ENCODE data around the gene ATP5ME.
A peak's percentile ranks its signal among the peaks of the same experiment; 100 is the strongest.

The ATP5ME gene

DNA sequence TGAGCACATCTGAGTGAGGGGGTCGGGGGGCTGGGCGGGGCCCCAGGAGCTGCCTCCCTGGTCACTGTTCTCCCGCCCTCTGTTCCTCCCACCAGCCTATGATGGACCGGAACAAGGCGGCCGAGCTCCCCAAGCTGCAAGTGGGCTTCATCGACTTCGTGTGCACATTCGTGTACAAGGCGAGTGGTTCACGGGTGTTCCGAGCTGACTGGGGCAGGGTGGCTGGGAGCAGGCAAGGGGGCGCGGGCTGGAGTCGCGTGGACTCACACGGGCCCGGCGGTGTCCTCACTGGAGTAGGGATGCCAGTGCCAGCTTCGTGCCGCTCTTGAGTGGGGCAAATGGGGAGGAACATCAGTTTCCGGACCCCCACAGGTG, 7.7 kb downstream of the ATP5ME start:
- no peak for DNase-seq (ENCODE audit: low spot score)
- in situ Hi-C loops (cut with MboI; ENCODE audit: low sequenced_read_pairs, unreplicated experiment) = no loop called here
- TF ChIP-seq, protein P1, sequence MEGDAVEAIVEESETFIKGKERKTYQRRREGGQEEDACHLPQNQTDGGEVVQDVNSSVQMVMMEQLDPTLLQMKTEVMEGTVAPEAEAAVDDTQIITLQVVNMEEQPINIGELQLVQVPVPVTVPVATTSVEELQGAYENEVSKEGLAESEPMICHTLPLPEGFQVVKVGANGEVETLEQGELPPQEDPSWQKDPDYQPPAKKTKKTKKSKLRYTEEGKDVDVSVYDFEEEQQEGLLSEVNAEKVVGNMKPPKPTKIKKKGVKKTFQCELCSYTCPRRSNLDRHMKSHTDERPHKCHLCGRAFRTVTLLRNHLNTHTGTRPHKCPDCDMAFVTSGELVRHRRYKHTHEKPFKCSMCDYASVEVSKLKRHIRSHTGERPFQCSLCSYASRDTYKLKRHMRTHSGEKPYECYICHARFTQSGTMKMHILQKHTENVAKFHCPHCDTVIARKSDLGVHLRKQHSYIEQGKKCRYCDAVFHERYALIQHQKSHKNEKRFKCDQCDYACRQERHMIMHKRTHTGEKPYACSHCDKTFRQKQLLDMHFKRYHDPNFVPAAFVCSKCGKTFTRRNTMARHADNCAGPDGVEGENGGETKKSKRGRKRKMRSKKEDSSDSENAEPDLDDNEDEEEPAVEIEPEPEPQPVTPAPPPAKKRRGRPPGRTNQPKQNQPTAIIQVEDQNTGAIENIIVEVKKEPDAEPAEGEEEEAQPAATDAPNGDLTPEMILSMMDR (IDR thresholded peaks at IDR 0.05; ENCODE audit: borderline replicate concordance, control extremely low read depth, extremely low read depth, insufficient read depth, missing control alignments) = no peak

DNA sequence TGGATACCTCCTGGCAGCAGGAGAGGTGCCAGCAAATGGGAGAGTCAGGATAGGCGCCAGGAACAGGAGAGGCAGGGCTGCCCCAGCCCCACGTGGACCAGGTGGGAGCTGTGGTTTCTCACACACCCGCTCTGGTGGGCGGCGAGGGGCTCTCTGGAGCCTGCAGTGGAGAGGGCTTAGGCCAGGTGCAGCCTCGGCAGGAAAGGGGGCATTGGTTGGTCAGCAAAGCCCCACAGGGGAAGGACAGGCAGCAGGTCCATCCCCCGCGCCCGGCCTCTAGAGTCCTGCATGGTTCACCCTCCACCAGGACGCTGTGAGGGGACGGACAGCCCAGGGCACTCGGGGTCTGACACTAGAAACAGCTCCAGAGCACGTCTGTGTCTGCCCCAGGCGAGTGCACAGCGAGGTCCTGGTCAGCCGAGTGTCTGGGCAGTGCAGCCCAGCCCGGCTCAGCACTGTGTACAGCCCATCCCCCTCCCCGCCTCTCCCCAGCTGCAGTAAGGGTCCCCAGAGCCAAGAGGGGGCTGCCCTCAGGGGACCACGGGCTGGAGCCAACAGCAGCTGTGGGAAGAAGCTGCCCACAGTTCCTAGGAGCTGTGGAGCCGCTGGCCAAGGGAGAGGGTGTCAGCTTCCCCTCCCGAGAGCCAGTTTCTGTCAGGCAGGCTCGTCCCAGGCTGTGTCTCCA, 8.2 kb downstream of the ATP5ME start:
- in situ Hi-C loops (cut with MboI; ENCODE audit: low sequenced_read_pairs, unreplicated experiment) = no loop called here
- TF ChIP-seq, protein P1 (IDR thresholded peaks at IDR 0.05; ENCODE audit: borderline replicate concordance, control extremely low read depth, extremely low read depth, insufficient read depth, missing control alignments) = no peak
- DNase-seq (ENCODE audit: low spot score) = no peak

DNA sequence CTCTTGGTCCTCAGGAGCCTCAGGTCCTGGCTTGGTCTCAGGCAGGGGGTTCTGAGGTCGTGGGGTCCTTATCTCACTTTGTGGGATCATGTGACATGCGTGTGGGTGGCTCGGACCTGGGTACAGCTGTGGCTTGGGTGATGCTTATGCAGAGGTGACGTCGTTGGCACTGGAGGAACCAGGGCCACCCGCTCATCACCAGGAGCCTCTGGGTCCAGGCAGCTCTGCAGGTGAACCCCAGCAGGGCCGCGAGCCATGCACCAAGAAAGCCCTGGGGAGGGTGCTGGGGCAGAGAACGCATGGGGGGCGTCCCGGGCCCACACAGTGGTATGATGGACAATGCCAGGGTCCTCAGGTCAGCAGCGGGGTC, 8.7 kb downstream of the ATP5ME start:
- DNase-seq (ENCODE audit: low spot score) = no peak
- in situ Hi-C loops (cut with MboI; ENCODE audit: low sequenced_read_pairs, unreplicated experiment) = no loop called here
- TF ChIP-seq, protein P1 (IDR thresholded peaks at IDR 0.05; ENCODE audit: borderline replicate concordance, control extremely low read depth, extremely low read depth, insufficient read depth, missing control alignments) = no peak

DNA sequence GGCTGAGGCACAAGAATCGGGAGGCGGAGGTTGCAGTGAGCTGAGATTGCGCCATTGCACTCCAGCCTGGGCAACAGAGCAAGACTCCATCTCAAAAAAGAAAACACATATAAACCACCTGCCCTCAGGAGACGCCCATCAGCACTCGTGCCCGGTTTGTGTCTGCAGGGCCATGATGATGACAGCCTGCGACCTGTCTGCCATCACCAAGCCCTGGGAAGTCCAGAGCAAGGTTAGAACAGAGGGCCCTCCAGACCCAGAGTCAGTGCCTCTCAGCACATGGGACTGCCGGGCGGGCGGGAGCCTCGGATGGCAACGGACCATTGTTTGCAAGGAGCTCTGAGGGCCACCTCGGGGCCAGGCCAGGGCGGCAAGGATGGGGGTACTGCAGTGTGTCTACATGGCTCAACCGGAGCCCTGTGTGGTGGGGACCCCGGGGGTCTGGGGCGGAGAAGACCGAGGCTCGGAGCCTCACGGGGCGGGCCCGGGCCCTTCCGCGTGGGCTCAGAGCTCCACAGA, 9.3 kb downstream of the ATP5ME start:
- in situ Hi-C loops (cut with MboI; ENCODE audit: low sequenced_read_pairs, unreplicated experiment) = no loop called here
- DNase-seq (ENCODE audit: low spot score) = no peak
- TF ChIP-seq, protein P1 (IDR thresholded peaks at IDR 0.05; ENCODE audit: borderline replicate concordance, control extremely low read depth, extremely low read depth, insufficient read depth, missing control alignments) = no peak

DNA sequence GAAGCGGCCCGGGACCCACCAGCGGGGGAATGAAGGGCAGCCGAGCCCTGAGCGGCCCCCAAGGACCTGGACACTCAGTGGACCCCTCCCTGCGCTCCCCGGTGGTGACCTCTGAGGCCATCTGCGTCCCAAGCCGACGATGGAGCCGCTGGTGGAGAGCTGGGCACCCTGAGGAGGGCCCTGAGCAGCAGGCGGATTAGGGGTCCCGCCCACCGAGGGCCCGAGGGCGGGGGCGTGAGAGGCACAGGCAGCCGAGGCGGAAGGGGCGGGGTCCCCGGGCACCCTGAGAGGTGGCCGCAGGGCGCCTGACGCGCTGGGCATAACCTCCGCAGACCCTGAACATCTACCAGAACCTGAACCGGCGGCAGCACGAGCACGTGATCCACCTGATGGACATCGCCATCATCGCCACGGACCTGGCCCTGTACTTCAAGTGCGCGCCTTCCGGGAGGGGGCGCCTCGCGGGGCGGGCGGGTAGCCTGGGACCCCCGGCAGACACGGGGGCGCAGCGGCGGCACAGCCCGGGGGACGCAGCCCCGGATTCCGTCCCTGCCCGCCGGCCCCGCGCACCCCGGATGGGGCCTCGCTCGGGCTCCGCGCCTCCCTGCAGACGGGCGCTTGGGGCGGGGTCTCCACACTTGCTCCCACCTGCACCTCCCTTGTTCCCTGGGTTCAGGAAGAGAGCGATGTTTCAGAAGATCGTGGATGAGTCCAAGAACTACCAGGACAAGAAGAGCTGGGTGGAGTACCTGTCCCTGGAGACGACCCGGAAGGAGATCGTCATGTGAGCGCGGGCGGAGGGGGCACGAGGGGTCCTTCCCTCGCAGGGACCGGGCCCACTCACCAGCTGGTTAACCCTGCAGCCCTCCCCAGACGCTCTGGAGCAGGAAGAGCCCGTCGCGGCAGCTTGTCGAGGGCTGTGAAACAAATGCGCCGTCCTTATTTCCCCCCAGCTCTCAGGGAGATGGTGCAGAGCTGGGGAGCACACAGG, 10.3 kb downstream of the ATP5ME start:
- DNase-seq (ENCODE audit: low spot score) = peak; percentile 90
- in situ Hi-C loops (cut with MboI; ENCODE audit: low sequenced_read_pairs, unreplicated experiment) = no loop called here
- TF ChIP-seq, protein P1 (IDR thresholded peaks at IDR 0.05; ENCODE audit: borderline replicate concordance, control extremely low read depth, extremely low read depth, insufficient read depth, missing control alignments) = no peak

DNA sequence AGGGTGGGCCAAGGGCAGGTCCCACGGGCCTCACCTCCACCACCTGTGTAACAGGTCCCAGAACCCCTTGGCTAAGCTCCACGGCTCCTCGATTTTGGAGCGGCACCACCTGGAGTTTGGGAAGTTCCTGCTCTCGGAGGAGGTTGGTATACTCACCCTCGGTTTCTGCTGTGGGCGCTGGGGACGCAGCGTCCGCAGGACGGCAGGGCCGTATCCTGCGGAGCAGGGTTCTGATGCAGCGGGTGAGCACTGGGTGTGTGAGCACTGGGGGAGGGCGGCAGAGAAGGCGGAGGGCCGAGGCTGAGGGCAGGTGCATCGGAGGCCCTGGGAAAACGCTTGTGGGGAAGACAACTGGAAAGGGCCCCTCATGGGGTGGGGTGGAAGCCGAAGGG, 11.0 kb downstream of the ATP5ME start:
- in situ Hi-C loops (cut with MboI; ENCODE audit: low sequenced_read_pairs, unreplicated experiment) = no loop called here
- no peak for DNase-seq (ENCODE audit: low spot score)
- TF ChIP-seq, protein P1 (IDR thresholded peaks at IDR 0.05; ENCODE audit: borderline replicate concordance, control extremely low read depth, extremely low read depth, insufficient read depth, missing control alignments) = no peak
